ENCODE results near the gene LRRC8A. TPM values are rescaled to one million over a fixed set of nuclear protein-coding genes. Genes with fewer than 3 reads are reported as not detected.
A peak's percentile ranks its signal among the peaks of the same experiment; 100 is the strongest.
"Not testable (repeated sequence)": the region's sequence is repeated elsewhere in the genome, so short reads cannot be mapped to it uniquely, and the experiment has no call there.

LRRC8A gene
- polyA plus RNA-seq, 1 donor from 2014 or later, result 11.6 TPM

DNA sequence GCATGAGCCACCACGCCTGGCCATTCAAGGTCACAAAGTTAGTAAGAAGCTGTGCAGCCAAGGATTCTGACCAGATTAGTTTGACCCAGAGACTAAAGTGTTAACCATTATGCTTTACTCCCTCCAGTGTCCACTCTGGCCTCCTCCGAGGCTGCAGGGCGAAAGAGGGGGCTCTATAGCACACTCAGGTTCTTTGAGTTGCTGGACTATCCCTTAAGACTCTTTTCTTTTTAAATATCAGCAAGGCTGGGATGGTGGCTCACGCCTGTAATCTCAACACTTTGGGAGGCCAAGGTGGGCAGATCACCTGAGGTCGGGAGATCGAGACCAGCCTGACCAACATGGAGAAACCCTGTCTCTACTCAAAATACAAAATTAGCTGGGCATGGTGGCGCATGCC lies 63.0 kb downstream of the LRRC8A start:
- H3K79me2 ChIP-seq (replicated peaks; ENCODE audit: insufficient read depth, low read length); H2AFZ ChIP-seq (ENCODE audit: low read depth, low read length); H3K27ac ChIP-seq (ENCODE audit: low read length); H3K9me2 ChIP-seq (ENCODE audit: insufficient read depth, low read length); H3K36me3 ChIP-seq (ENCODE audit: insufficient read depth, low read length); H4K20me1 ChIP-seq (ENCODE audit: insufficient read depth); H3K4me2 ChIP-seq (ENCODE audit: low read length); H3K27me3 ChIP-seq (ENCODE audit: insufficient read depth, low read depth, low read length); H3K9me3 ChIP-seq (ENCODE audit: low read length); H3K4me3 ChIP-seq (ENCODE audit: low read length); H3F3A ChIP-seq (ENCODE audit: insufficient read depth, low read length, poor library complexity, severe bottlenecking); H3K9ac ChIP-seq (ENCODE audit: low read length): not testable (repeated sequence)

DNA sequence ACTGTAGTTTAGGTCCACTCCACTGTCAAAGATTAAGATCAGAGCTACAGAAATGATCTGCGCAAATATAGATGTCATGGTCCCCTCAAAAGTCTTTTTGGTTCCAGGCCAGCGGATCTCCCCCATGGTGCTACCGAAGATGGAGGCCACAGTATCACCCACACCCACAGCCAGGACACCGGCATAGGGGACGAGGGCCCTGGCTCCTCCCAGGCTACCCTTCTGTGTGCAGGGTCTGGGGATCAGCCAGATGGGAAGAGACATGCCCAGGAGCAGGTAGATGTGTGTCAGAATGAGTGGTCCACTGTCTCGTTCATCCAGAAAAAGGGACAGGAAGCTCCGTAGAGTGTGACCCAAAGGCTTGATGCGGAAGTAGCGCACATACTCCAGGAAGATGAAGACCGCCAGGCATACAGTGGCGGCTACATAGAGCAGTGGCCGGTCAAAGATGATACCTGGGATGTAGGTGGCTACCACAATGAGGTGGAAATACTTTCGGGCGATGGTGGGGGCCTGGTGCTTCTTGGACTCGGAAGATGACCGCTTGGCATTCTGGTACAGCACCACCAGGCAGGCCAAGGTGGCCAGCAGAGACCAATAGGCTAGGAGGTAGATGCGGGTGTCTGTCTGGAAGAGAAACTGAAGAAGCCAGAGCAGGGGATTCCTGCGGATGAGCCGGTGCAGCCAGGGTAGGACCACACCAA lies 64.0 kb downstream of the LRRC8A start:
- peak overlapping the region; percentile 95 for H3K4me3 ChIP-seq (ENCODE audit: low read length)

DNA sequence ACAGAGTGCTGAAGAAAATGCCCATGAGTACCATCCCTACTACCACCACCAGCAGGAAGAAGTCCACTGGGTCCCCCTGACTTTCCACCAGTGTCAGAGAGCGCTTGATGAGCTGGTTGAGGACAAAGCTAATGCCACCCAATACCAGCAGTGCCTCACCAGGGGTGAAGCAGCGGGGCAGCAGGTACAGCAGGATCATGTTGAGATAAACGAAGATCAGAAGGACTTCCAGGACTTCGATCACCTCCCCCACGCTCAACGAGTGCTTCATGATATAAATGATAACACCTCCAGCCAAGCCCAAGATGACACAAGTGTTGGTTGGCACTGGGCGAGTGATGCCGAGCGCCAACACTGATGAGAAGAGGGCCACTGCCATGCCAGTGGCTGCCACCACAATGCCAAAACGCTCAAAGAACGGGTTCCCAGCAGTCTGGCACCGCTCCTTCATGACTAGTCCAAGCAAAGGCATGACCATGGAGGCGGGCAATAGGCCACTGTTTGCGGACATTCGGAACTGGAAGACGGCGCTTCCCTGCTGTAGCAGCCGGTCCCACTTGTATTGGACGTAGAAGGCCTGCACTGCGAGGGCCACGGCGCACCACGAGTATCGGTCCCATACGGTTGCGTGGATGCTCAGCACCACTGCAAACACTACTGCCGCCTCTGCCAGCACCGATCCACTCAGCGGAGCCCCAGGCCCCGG lies 64.8 kb downstream of the LRRC8A start:
- H3K9me2 ChIP-seq (ENCODE audit: insufficient read depth, low read length), result no peaks in the 10 kb centered on the region

More for the DNA sequence above, 64.0 kb downstream of the LRRC8A start:
- peak overlapping the region; percentile 73 for H3K4me2 ChIP-seq (ENCODE audit: low read length)
- H3K27me3 ChIP-seq (ENCODE audit: insufficient read depth, low read depth, low read length), result no peaks in the 10 kb centered on the region
- no peaks in the 10 kb centered on the region for H3K9me2 ChIP-seq (ENCODE audit: insufficient read depth, low read length)
- H2AFZ ChIP-seq (ENCODE audit: low read depth, low read length), result no peak overlapping the region
- H3K9me3 ChIP-seq (ENCODE audit: low read length), result no peaks in the 10 kb centered on the region
- no peaks in the 10 kb centered on the region for H3F3A ChIP-seq (ENCODE audit: insufficient read depth, low read length, poor library complexity, severe bottlenecking)
- H3K79me2 ChIP-seq (replicated peaks; ENCODE audit: insufficient read depth, low read length), result peaks cover 5% of the 10 kb centered on the region
- no peak overlapping the region for H3K27ac ChIP-seq (ENCODE audit: low read length)
- H4K20me1 ChIP-seq (ENCODE audit: insufficient read depth), result no peaks in the 10 kb centered on the region
- TF ChIP-seq RAD21 (conservative IDR thresholded peaks at IDR 0.05) (no peak), EP300 (conservative IDR thresholded peaks at IDR 0.05; ENCODE audit: poor library complexity, severe bottlenecking) (no peak), EZH2 (IDR thresholded peaks at IDR 0.05; ENCODE audit: borderline replicate concordance, insufficient read depth, low read length, poor library complexity, severe bottlenecking) (no peak), SMC3 (conservative IDR thresholded peaks at IDR 0.05; ENCODE audit: poor library complexity) (no peak), POLR2AphosphoS5 (IDR thresholded peaks at IDR 0.05) (no peak), TAF1 (IDR thresholded peaks at IDR 0.05; ENCODE audit: low read depth) (no peak), MXI1 (conservative IDR thresholded peaks at IDR 0.05; ENCODE audit: poor library complexity, severe bottlenecking) (no peak)
- H3K9ac ChIP-seq (ENCODE audit: low read length), result no peak overlapping the region
- H3K36me3 ChIP-seq (ENCODE audit: insufficient read depth, low read length), result no peaks in the 10 kb centered on the region

More for the DNA sequence above, 64.8 kb downstream of the LRRC8A start:
- no peaks in the 10 kb centered on the region for H3K36me3 ChIP-seq (ENCODE audit: insufficient read depth, low read length)
- H3K79me2 ChIP-seq (replicated peaks; ENCODE audit: insufficient read depth, low read length), result peaks cover 5% of the 10 kb centered on the region
- H3K4me3 ChIP-seq (ENCODE audit: low read length), result peak overlapping the region; percentile 95
- no peaks in the 10 kb centered on the region for H3F3A ChIP-seq (ENCODE audit: insufficient read depth, low read length, poor library complexity, severe bottlenecking)
- TF ChIP-seq POLR2AphosphoS5 (IDR thresholded peaks at IDR 0.05) (no peak), MXI1 (conservative IDR thresholded peaks at IDR 0.05; ENCODE audit: poor library complexity, severe bottlenecking) (no peak), EP300 (conservative IDR thresholded peaks at IDR 0.05; ENCODE audit: poor library complexity, severe bottlenecking) (no peak), EZH2 (IDR thresholded peaks at IDR 0.05; ENCODE audit: borderline replicate concordance, insufficient read depth, low read length, poor library complexity, severe bottlenecking) (no peak), TAF1 (IDR thresholded peaks at IDR 0.05; ENCODE audit: low read depth) (no peak), RAD21 (conservative IDR thresholded peaks at IDR 0.05) (no peak), SMC3 (conservative IDR thresholded peaks at IDR 0.05; ENCODE audit: poor library complexity) (no peak)
- TF ChIP-seq, protein P1, sequence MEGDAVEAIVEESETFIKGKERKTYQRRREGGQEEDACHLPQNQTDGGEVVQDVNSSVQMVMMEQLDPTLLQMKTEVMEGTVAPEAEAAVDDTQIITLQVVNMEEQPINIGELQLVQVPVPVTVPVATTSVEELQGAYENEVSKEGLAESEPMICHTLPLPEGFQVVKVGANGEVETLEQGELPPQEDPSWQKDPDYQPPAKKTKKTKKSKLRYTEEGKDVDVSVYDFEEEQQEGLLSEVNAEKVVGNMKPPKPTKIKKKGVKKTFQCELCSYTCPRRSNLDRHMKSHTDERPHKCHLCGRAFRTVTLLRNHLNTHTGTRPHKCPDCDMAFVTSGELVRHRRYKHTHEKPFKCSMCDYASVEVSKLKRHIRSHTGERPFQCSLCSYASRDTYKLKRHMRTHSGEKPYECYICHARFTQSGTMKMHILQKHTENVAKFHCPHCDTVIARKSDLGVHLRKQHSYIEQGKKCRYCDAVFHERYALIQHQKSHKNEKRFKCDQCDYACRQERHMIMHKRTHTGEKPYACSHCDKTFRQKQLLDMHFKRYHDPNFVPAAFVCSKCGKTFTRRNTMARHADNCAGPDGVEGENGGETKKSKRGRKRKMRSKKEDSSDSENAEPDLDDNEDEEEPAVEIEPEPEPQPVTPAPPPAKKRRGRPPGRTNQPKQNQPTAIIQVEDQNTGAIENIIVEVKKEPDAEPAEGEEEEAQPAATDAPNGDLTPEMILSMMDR (IDR thresholded peaks at IDR 0.05; ENCODE audit: poor library complexity, severe bottlenecking), result no peak
- TF ChIP-seq, protein P2, sequence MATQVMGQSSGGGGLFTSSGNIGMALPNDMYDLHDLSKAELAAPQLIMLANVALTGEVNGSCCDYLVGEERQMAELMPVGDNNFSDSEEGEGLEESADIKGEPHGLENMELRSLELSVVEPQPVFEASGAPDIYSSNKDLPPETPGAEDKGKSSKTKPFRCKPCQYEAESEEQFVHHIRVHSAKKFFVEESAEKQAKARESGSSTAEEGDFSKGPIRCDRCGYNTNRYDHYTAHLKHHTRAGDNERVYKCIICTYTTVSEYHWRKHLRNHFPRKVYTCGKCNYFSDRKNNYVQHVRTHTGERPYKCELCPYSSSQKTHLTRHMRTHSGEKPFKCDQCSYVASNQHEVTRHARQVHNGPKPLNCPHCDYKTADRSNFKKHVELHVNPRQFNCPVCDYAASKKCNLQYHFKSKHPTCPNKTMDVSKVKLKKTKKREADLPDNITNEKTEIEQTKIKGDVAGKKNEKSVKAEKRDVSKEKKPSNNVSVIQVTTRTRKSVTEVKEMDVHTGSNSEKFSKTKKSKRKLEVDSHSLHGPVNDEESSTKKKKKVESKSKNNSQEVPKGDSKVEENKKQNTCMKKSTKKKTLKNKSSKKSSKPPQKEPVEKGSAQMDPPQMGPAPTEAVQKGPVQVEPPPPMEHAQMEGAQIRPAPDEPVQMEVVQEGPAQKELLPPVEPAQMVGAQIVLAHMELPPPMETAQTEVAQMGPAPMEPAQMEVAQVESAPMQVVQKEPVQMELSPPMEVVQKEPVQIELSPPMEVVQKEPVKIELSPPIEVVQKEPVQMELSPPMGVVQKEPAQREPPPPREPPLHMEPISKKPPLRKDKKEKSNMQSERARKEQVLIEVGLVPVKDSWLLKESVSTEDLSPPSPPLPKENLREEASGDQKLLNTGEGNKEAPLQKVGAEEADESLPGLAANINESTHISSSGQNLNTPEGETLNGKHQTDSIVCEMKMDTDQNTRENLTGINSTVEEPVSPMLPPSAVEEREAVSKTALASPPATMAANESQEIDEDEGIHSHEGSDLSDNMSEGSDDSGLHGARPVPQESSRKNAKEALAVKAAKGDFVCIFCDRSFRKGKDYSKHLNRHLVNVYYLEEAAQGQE (IDR thresholded peaks at IDR 0.05; ENCODE audit: borderline replicate concordance), result no peak
- H4K20me1 ChIP-seq (ENCODE audit: insufficient read depth), result no peaks in the 10 kb centered on the region
- no peaks in the 10 kb centered on the region for H3K9me3 ChIP-seq (ENCODE audit: low read length)
- H2AFZ ChIP-seq (ENCODE audit: low read depth, low read length), result peak overlapping the region; percentile 88
- H3K27ac ChIP-seq (ENCODE audit: low read length), result peak overlapping the region; percentile 85
- H3K27me3 ChIP-seq (ENCODE audit: insufficient read depth, low read depth, low read length), result no peaks in the 10 kb centered on the region
- peak overlapping the region; percentile 88 for H3K9ac ChIP-seq (ENCODE audit: low read length)
- H3K4me2 ChIP-seq (ENCODE audit: low read length), result peak overlapping the region; percentile 73

All from neural cell (in vitro differentiated cells).